Activated CD4-positive, alpha-beta T cell treated with anti-CD3 and anti-CD28 coated beads, Interleukin-2, Interleukin-6, amounts not matched to agents 100 ng/mL and 50 ng/mL, durations not matched to agents 16 hours and 8 hours (primary cell): ENCODE data around the gene HIP1.
"Not testable (repeated sequence)": the region's sequence is repeated elsewhere in the genome, so short reads cannot be mapped to it uniquely, and the experiment has no call there.

Source experiments
- DNase-seq: peaks from one replicate; pipeline ENCODE4 v3.0.0-alpha.2; 2020

Gene HIP1

DNA sequence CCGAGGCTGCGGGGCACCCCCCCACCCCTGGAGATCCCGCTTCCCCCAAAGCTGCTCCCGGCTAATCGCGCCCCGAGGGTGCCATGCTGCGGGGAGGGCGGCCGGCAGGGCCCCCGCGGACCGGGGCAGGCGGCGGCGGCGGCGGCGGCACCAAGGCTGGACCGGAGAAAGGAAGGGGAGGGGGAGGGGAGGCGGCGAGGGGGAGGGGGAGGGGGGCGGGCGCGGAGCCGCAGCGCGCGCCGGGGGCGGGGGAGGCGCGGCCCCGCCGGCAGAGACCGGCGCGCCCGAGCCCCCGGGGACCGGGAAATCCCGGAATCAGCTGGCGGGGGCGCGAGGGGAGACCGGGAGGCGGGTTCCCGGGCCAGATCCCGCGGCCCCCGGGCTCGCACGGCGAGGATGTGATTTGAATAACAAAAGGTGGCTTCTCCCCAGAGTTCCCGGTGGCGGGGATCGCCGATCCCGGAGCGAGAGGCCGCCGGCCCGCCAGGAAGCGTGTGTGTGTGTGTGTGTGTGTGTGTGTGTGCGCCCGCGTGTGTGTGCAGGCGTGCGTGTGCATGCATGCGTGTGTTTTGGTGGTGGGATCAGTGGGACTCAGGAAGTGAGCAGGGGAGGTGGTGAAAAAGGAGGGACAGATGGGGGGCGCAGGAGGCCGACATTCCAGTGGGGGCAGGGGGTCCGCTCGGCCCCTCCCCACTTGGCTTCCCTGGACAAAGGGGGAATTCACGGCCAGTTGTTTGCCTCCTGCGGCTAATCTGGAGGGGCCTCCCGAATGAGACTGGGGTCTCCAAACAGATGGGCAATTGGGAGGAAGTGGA lies 99.5 kb downstream of the HIP1 start:
- DNase-seq, result peak; percentile 45

DNA sequence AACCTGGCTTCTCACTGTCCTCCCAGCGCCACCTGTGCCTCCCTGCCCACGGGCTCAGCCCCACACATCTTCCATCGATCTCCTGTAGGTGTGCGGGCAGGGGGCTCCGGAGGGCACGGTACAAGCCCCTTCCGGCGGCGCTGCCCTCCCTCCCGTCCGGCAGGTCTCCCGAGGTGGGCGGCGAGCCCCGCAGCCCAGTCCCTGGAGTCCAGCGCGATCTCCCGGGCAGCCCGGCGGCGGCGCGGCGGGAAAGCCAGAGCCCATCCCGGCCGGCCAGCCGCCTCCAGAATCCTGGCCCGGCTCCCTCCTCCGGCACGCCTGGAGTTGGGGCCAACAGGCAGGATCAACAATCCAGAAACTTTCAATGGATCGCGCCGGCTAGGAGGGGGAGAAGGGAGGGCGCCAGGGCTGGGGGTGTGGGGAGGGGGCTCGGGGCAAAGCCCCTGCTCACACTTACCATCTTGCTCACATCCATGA lies 100.1 kb downstream of the HIP1 start:
- DNase-seq, result no peak

DNA sequence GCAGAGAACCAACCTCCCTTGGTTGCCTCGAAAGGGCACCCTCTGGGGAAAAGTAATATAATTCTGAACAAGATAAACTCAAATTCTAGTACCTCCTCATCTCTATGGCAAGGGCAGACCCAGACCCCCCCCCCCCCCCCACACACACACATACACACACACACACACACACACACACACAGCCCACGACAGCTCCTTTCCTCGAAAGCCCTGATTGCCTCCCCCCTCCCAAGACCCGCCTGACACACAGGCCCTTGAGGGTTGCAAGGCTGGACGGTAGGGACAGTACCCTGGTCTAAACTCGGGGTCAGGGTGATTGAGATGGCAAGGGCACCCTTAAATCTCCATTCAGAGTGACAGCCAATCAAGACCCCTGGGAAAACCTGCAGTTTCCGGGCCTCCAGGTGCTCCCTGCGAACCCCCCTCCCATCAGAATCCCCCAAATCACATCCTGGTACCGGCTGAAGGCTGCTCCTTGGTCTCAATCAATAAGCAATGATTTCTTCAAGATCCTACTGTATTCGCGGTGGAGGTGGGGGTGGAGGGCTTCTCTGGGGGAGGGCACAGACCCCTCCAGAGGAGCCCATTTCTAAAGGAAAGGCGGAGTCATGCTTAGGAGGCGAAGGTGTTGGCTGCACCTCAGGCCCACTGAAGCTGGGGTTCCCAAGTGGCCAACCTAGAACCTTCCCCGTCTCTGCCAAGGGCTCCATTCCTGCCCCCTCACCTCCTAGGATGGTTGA lies 100.7 kb downstream of the HIP1 start:
- no peak for DNase-seq

DNA sequence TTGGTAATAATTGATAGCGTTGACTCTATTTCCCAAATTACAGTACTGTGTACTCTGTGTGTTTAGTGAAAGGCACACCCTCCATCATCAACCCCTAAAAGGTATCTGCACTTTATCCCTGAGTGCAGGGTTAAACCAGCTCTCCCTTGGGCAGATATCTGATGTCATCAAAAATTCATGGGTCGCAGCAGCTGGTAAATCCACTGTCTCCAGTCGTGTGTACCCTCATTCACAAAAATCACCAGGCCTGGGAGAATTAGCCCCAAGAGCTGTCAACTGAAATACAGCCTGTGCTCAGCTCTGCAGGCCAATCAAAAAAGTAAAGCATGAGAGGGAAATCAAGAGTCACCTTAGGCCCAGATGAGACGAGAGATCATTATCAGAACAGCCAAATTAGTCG lies 103.7 kb downstream of the HIP1 start:
- DNase-seq, result no peak

DNA sequence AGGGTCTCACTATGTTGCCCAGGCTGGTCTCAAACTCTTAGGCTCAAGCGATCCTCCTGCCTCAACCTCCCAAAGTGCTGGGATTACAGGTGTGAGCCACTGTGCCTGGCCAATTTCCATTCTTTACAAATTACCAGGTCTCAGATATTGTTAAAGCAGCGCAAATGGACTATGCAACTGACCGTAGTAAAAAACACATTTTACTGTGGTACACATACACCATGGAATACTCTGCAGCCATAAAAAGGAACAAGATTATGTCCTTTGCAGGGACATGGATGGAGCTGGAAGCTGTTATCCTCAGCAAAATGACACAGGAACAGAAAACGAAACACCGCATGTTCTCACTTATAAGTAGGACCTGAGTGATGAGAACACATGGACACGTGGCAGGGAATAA lies 106.2 kb downstream of the HIP1 start:
- DNase-seq, result not testable (repeated sequence)

DNA sequence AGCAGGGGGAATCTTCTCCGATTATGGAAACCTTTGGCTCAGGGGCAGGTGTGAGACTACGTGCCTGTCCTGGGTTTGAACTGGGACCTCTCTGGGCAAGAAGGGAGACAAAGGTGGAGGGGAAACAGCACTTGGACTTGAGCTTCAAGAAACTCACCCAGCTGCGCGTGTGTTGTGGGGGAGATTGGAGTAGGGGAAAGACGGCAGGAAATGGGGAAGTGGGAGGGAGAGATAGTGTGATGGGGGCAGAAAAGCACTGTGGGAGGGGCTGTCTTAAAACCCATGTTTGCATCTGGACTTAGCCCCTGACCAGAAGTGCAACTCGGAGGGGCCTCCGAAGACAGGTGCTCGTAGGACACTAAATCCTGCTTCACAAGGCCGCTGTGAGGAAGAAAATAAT lies 107.0 kb downstream of the HIP1 start:
- DNase-seq, result no peak

DNA sequence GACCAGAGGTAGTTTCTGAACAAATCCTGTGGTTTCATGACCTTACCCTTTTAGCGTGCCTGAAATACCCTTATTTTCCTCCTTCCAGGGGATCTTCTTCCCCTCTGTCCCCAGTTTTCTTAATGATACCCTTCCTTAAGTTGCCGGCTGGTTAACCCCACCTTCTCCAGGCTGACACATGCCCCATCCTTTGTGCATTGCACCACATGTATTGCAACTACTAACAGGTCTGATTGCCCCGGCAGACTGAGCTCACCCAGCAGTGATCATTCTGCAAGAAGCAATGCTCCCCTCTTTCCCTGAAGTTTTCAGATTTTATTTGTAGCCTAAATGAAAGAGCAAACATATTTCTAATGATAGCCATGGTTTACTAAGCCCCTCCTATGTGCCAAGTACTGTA lies 108.2 kb downstream of the HIP1 start:
- DNase-seq, result no peak

DNA sequence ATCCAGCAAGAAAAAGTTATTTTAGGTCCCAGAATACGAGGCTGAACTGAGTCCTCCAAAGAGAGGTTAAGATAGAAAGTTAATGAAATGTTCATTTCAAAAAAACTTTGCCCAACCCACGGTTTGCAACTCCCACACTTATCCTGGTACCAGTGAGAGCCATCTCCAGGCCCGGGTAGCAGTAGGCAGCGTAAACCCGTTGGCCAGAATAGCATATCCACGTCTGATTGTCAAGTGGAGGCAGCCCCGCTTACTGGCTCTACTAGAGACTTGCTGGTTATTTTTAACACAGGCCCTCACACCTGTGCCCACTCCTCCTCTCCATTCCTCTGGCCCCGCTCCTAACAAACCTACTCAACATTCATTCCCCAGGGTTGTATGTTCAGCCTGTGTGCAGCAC lies 109.7 kb downstream of the HIP1 start:
- DNase-seq, result no peak

DNA sequence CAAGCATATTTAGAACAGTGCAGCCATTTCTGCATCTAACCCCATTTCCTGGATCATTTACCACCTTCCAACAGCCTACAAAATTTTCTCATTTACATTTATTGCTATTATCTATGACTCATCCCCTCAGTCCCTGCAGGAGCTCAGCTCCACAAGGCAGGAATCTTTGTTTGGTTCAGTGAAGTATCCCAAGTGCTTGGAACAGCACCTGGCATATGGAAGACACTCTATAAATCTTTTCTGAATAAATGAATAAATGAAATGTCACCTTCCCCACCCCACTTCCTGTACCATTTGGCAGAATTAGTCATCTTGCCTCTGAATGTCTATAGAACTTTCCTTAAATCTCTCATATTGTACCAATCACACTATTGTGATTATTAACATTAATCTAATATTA lies 110.7 kb downstream of the HIP1 start:
- DNase-seq, result no peak

DNA sequence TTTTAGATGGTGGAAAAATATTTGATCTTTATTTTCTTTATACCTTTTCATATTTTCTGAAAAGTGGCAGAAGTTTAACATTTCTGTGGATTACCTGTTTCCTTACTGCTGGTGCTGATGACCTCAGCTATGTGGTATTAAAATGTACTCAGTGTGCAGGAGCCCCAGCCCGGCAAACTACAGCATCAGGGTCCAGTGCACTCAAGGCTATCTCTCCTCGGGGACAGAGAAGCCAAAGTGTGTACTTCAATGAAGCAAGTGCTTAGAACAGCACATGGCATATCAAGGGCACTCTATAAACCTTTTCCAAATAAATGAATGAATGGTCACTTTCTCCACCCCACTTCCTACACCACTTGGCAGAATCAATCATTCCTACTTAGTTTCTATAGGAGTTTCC lies 111.8 kb downstream of the HIP1 start:
- no peak for DNase-seq

DNA sequence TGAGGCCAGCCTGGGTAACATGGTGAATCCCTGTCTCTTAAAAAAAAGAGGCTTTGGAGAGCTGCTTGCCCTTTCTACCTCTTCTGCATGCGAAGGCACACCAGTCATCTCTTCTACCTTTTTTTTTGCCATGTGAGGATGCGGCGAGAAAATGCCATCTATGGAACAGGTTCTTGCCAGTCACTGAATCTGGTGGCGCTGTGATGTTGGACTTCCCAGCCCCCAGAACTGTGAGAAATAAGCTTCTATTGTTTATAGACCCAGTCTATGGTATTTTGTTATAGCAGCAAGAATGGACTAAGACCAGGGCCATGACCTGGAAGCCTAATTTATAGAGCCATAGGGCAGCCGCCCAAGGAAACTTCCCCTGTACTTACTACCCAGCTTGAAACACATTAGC lies 112.9 kb downstream of the HIP1 start:
- no peak for DNase-seq

DNA sequence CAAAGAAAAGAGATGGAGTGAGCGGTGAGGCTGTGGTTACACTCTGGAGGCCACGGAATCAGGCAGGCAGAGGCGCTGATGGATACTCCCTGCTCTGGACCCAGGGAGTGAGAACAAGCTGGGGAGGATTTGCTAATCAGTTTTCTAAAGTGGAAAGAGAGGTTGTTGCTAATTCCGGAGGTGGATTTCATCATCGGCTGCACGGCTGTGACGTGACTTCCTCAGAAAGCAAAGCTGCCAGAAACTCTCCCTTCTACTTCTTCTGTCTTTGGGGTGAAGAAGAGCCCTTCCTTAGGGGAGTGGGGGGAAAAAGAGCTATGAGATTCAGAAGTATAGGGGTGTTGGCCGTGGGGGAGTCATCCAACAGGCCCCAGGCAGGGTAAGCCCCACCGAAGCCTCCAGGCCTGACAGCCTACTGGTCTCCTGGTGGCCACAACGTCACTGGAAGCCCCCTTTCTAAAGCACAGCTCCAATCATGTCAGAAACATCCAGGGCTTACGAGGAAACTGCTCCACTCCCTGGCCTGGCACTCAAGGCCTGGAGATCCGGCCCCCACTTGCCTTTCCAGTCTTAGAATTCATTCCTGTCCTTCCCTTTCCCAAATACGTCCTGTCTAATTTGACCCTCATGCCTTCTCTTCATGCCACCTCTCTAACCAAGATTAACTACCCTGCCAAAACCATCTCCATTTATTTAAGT lies 114.5 kb downstream of the HIP1 start:
- no peak for DNase-seq

DNA sequence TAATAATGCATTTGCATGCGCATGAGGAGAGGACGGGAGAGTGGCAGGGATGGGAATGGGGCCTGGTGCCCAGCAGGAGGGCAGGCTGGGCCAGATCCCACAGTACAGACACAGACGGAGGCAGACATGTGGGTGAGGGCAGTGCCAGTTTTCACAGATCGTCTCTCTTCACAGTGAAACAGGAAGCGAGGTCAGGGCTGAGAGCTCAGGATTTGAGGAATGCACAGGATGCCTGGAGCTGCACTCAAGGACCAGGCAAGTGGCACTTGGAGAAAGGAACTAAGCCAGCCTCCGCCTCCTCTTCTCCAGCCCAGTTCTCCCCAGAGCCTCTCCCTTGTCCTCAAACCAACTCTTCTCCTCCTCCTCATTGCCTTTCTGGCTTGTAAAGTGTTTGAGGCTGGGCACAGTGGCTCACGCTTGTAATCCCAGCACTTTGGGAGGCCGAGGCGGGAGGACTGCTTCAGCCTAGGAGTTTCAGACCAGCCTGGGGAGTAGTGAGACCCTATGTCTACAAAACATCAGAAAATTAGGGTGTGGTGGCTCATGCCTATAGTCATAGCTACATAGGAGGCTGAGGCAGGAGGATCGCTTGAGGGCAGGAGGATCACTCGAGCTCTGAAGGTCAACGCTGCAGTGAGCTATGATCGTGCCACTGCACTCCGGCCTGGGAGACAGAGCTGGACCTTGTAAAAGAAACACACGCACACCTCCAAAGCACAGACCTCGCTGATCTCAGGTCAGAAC lies 115.2 kb downstream of the HIP1 start:
- DNase-seq, result no peak

DNA sequence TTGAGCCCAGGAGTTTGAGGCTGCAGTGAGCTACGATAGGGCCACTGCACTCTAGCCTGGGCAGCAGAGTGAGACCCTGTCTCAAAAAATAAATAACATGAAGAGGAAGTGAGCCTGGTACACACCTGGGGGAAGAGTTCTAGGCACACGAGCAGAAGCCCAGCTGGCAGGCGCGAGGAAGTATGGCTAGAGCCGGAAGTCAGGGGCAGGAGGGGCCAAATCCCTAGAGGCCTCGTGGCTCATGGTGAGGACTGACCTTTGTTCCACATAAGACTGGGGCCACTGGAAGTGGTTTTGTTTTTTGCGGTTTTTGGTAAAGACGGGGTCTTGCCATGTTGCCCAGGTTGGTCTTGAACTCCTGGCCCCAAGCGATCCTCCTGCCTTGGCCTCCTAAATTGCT lies 117.6 kb downstream of the HIP1 start:
- DNase-seq, result no peak

DNA sequence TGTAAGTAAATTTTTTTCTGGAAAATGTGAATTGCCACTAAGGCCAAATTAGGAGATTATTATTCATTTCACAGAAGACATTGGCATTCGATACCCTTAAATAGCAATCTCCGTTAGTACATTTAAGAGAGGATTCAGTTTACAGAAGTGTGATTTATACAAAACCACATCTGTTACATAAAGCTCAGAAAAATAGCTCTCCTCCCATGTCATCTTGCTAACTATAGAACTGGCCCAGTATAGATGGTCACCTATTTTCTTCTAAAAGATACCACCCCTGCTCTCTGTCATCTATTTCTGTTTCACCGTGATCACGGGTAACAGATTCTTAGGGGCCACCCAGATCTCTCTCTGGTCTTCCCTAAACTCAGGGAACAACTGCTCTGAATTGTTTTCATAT lies 119.1 kb downstream of the HIP1 start:
- DNase-seq, result no peak

DNA sequence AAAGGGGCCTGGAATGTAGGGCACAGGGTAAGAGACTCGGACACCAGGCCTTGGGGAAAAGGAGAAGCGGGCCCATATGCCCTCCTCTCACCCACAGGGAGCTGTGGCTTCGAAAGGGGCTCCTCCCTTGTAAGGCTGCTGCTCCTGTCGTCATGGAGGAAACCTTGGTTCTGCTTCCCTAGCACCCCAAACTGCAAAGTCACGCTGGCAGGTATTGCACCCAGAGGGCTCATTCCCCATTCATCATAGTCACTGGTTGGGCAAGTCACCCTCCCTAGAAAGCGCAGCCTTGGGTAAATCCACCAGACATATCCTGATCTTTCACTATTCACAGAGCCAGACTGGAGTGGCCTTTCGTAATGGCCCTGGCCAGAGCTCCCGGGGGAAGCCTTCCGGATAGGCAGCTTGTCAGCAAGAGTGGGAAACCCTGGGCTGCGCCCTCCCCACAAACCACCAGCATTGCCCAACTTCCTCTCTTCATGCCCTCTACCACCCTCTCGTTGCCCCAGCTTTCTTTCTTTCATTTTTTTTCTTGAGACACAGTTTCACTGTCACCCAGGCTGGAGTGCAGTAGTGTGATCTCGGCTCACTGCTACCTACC lies 121.0 kb downstream of the HIP1 start:
- DNase-seq, result peak; percentile 88

DNA sequence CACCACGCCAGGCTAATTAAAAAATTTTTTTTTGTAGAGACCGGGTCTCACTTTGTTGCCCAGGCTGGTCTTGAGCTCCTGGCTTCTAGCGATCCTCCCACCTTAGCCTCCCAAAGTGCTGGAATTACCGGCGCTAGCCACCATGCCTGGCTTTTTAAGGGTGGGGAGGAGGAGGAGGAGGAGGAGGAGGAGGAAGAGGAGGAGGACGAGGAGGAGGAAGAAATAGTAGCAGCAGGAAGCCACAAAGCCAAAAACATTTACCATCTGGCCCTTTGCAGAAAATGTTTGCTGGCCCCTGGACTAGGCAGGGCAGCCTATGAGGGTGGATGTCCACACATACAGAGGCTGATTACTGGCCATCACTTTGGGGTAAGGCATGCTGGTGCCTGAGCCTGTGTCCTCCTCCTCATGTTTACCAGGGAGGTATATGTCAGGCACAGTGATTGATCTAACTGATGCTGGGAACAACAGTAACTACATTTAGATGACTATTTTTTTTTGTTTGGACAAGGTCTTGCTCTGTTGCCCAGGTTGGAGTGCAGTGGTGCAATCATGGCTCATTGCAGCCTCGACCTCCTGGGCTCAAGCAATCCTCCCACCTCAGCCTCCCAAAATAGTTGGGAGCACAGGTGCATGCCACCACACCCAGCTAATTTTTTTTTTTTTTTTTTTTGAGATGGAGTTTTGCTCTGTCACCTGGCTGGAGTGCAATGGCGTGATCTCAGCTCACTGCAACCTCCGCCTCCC lies 122.1 kb downstream of the HIP1 start:
- no peak for DNase-seq

DNA sequence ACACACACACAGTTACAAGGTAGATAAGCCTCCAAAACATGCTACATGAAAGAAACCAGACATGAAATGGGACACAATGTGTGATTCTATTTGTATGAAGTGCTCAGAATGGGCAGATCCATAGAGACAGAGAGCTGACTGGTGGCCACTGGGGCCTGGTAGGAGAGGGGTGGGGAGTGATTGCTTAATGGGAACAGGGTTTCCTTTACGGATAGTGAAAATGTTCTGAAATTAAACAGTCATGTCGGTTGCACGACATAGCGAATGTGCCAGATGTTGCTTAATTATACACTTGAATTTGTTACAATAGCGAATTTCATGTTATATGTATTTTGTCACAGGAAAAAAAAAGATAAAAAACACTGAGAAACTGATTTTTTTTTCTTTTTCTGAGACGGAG lies 124.3 kb downstream of the HIP1 start:
- no peak for DNase-seq

DNA sequence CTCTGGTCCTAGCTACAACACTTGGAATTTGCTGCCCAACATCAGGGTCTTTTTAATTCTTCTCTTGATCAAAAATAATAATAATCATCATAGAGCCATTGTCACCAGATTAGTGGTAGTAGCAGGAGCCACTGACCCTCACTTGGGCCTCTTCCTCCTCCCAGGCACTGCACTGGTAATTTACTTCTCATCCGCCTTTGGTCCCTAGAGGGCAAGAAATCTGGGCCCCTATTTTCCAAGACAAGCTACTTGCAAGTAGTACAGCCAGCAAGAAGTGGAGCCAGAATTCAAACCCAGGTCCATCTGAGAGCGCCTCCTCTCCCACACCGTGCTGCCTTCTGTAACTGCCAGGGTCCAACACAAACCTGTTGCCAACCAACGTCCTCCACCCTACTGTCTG lies 125.4 kb downstream of the HIP1 start:
- no peak for DNase-seq

DNA sequence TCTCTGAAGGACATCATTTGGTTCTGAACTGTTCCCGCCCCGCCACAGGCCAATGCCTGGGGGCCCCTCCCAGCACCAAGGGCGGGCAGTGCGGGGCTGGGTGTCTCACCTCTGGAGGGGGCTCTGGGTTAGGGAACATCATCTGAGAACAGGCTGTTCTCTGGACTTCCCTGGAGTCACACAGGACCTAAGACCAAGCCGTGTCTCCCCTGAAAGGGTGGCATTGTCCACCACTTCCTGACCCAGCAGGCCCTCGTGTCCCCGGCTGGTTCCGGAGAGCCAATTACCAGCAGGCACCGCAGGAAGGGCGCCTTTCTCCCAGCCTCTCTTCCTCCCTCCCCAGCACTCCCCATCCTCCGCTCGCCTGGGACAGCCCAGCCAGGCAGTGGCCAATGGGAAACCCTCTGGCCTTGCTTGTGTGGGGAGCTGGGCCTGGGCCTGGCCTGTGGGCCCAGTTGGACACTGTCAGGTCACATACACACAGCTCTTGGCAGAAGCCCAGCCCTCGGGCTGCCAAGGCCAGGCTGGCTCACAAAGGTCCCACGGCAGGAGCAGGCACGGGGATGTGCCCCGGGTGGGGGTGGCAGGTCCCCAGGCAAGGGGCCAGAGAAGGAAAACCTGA lies 127.1 kb downstream of the HIP1 start:
- DNase-seq, result no peak

DNA sequence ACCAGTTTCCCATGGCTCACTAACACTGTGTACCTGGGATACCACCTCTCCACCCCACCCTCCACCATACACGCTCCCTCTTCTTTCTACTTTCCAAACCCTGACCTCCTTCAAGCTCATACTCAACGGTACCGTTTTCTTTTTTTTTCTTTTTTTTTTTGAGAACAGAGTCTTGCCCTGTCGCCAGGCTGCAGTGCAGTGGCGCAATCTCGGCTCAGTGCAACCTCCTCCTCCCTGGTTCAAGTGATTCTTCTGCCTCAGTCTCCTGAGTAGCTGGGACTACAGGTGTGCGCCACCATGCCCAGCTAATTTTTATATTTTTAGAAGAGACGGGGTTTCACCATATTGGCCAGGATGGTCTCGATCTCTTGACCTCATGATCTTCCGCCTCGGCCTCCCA lies 129.3 kb downstream of the HIP1 start:
- not testable (repeated sequence) for DNase-seq
